A549 (cell line): Measurements from ENCODE around the gene ASTN1.

Source experiments
- EP300 ChIP-seq, 2 experiments: fragments of >200 bp; sonication (Bioruptor Twin); formaldehyde crosslinking; IDR thresholded peaks; 2 replicates in 1 of 2; 3 replicates in 1 of 2; pipeline ENCODE4 v1.6.1; 2016 to 2017
- ESRRA ChIP-seq: fragments of 150-350 bp; IDR thresholded peaks from 2 replicates; pipeline ENCODE4 v1.6.1; 2014; ENCODE audit warnings: mild to moderate bottlenecking, low read length, borderline replicate concordance
- FOSL2 ChIP-seq, 2 experiments: fragments of 450-650 bp in 1 of 2; fragments of >200 bp in 1 of 2; sonication (Bioruptor Twin) in 1 of 2; formaldehyde crosslinking; IDR thresholded peaks; 2 replicates each; pipeline versions ENCODE4 v1.5.0 to v1.6.1; 2016 to 2020; ENCODE audit warnings: mild to moderate bottlenecking in 1 of 2, moderate library complexity in 1 of 2
- JUN ChIP-seq, 2 experiments: fragments of >200 bp; sonication (Bioruptor Twin); formaldehyde crosslinking; IDR thresholded peaks; 2 replicates in 1 of 2; 3 replicates in 1 of 2; pipeline ENCODE4 v1.6.1; 2016 to 2017
- NR3C1 ChIP-seq: fragments of >200 bp; sonication (Bioruptor Twin); formaldehyde crosslinking; IDR thresholded peaks from 3 replicates; pipeline ENCODE4 v1.6.1; 2017
- RCOR1 ChIP-seq: fragments of 150-350 bp; IDR thresholded peaks from 2 replicates; pipeline ENCODE4 v1.6.1; 2014; ENCODE audit warnings: antibody characterized with exemption, low read length, low read depth
- RFX5 ChIP-seq: fragments of 450-650 bp; IDR thresholded peaks from 2 replicates; pipeline ENCODE4 v1.7.1; 2014; ENCODE audit warnings: antibody characterized with exemption, mild to moderate bottlenecking, moderate library complexity

GRCh38 chr1:177048314-177049069 is 116.0 kb downstream of the ASTN1 start:
- TF ChIP-seq RFX5 = no peak
- no peak for TF ChIP-seq FOSL2 (IDR thresholded peaks at IDR 0.05)
- TF ChIP-seq FOSL2 (CRISPR knock-in tag; IDR thresholded peaks at IDR 0.05) = no peak
- no peak for TF ChIP-seq EP300 (IDR thresholded peaks at IDR 0.05)
- no peak for TF ChIP-seq JUN (IDR thresholded peaks at IDR 0.05)
- no peak for TF ChIP-seq ESRRA
- TF ChIP-seq RCOR1 = no peak
- no peak for TF ChIP-seq NR3C1
